ENCODE data around the gene SF3A2.

Gene SF3A2

GRCh38 chr19:2207008-2207407 lies 29.6 kb upstream of the SF3A2 start:
- no peak for DNase-seq (ENCODE audit: low read depth in 4 of 4, low spot score in 1 of 4)

GRCh38 chr19:2207991-2208860 lies 28.4 kb upstream of the SF3A2 start:
- DNase-seq (ENCODE audit: low read depth in 4 of 4, low spot score in 1 of 4), result no peak

- no peak for DNase-seq (ENCODE audit: low read depth in 4 of 4, low spot score in 1 of 4)
Observed at GRCh38 chr19:2208975-2209374, 27.6 kb upstream of the SF3A2 start.

- no peak for DNase-seq (ENCODE audit: low read depth in 4 of 4, low spot score in 1 of 4)
Observed at GRCh38 chr19:2209408-2209807, 27.2 kb upstream of the SF3A2 start.

- no peak for DNase-seq (ENCODE audit: low read depth in 4 of 4, low spot score in 1 of 4)
Observed at GRCh38 chr19:2210206-2210605, 26.4 kb upstream of the SF3A2 start.

- DNase-seq (ENCODE audit: low read depth in 4 of 4, low spot score in 1 of 4), result no peak
Observed at GRCh38 chr19:2210987-2211740, 25.5 kb upstream of the SF3A2 start.

GRCh38 chr19:2212861-2213711 lies 23.5 kb upstream of the SF3A2 start:
- DNase-seq (ENCODE audit: low read depth in 4 of 4, low spot score in 1 of 4), result no peak

GRCh38 chr19:2213799-2214198 lies 22.8 kb upstream of the SF3A2 start:
- DNase-seq (ENCODE audit: low read depth in 4 of 4, low spot score in 1 of 4), result no peak

GRCh38 chr19:2214251-2214650 lies 22.4 kb upstream of the SF3A2 start:
- no peak for DNase-seq (ENCODE audit: low read depth in 4 of 4, low spot score in 1 of 4)

GRCh38 chr19:2215281-2215751 lies 21.3 kb upstream of the SF3A2 start:
- no peak for DNase-seq (ENCODE audit: low read depth in 4 of 4, low spot score in 1 of 4)

GRCh38 chr19:2216361-2217225 lies 20.0 kb upstream of the SF3A2 start:
- no peak for DNase-seq (ENCODE audit: low read depth in 4 of 4, low spot score in 1 of 4)

- DNase-seq (ENCODE audit: low read depth in 4 of 4, low spot score in 1 of 4), result no peak
Observed at GRCh38 chr19:2217591-2217990, 19.0 kb upstream of the SF3A2 start.

GRCh38 chr19:2219726-2220125 lies 16.9 kb upstream of the SF3A2 start:
- DNase-seq (ENCODE audit: low read depth in 4 of 4, low spot score in 1 of 4), result no peak

GRCh38 chr19:2221250-2221831 lies 15.3 kb upstream of the SF3A2 start:
- DNase-seq (ENCODE audit: low read depth in 4 of 4, low spot score in 1 of 4), result no peak

- no peak for DNase-seq (ENCODE audit: low read depth in 4 of 4, low spot score in 1 of 4)
Observed at GRCh38 chr19:2221918-2222317, 14.7 kb upstream of the SF3A2 start.

- no peak for DNase-seq (ENCODE audit: low read depth in 4 of 4, low spot score in 1 of 4)
Observed at GRCh38 chr19:2223391-2223790, 13.2 kb upstream of the SF3A2 start.

- DNase-seq (ENCODE audit: low read depth in 4 of 4, low spot score in 1 of 4), result no peak
Observed at GRCh38 chr19:2223959-2224358, 12.7 kb upstream of the SF3A2 start.

- DNase-seq (ENCODE audit: low read depth in 4 of 4, low spot score in 1 of 4), result no peak
Observed at GRCh38 chr19:2224754-2225349, 11.8 kb upstream of the SF3A2 start.

- no peak for DNase-seq (ENCODE audit: low read depth in 4 of 4, low spot score in 1 of 4)
Observed at GRCh38 chr19:2225415-2226050, 11.1 kb upstream of the SF3A2 start.

Measured in stimulated activated CD4-positive, alpha-beta T cell treated with anti-CD3 and anti-CD28 coated beads, Interleukin-1b, Interleukin-23, amount 100 ng/mL, for 24 hours (primary cell).